GM21423 (cell line): Measurements from ENCODE around the gene MID1IP1.

Experiments used
- ATAC-seq: cut with Tn5 transposase; IDR thresholded peaks from one replicate; pipeline ENCODE4 v1.9.1; 2021; ENCODE audit warnings: mild to moderate bottlenecking, moderate library complexity; ENCODE audit not compliant: unreplicated experiment

Gene MID1IP1

DNA sequence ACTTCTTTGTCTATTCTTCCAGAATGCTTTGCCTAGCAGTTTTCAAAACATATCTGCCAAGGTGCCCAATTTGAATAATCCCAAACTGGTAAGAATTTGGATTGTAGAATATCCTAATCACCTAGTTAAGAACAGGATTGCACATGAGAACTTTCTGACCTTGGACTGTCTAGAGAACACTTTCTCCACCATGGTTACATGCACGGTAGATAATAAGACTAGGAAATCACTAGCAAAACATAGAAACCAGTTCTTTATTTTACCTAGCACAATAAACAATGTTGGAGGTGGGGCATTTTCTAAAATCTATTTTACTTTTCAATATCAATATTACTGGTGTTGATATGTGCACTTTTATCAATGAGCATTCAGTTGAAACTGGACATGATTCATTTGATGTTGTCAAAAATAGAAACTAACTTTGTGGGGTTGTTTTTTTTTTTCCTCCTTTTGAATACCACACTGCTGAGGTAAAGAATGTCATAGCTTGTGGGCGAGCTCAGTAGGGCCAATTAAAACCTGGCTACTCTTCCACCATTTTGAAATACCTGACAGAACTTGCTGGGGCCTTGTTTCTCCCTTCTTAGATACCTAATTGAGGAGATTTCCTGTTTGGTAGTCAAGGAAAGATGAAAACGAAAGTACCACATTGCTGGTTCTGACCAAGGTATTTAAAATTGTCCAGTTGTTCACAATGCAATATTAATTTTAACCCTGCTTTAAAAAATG is 10.4 kb downstream of the MID1IP1 start:
- ATAC-seq: no peak

DNA sequence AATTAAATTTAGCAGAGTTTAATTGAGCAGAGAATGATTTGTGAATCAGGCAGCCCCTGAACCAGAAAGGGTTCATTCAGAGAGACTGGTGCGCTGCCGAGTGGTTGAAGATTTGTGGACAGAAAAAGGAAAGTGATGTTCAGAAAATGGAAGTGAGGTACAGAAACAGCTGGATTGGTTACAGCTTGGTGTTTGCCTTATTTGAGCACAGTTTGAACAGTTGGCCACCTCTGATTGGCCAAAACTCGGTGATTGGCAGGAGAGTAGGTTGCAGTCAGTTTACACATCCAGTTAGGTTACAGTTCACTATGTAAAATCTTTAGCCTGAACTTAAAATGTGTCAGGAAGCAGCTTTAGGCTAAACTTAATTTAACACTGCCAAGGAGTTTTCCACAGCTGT is 14.9 kb downstream of the MID1IP1 start:
- ATAC-seq: no peak

DNA sequence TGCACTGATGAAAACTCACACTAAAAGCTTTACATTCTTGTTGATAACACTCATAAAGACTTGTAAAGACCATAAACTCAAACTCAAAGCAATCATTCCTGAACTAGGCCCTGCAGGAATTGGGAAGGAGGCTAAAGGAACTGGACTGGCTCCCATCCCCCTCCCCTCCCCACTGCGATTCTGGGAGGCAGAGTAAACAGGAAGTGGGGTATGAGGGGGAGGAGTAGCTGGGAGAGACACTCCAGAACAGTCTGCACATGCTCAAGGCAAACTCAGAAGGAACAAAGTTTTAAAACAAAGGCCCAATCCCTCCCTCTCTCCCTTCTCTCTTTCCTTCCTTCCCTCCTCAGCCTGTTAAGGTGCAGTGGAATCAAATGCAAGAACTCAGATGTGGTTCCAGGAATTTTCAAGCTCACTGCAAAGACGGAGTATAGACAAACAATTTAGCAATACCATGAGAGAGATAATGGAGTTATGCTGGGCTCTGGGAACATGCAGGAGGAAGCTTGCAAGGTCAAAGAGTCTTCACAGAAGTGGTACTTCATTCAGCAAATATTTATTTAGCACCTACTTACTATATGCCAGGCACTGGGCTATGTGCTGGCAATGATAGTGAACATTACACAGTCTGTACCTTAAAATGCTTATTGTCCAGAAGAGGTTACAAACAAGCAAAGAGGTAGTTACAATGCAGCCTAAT is 15.9 kb downstream of the MID1IP1 start:
- no peak for ATAC-seq

DNA sequence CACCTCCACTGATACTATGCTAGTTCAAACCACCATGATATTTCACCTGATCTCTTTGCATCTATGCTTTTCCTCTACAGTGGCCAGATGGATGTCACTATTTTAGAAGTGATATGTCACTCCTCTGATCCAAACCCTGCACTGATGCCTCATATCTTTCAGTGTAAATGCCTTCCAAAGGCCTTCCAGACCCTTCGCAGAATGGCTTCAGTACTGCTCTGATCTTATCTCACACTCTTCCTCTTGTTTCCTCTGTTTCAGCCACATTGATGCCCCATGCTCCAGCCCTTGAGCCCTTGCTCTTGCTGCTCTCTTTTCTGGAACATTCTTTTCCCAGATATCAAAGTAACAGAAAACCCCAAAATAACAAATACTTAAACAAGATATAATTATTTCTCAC is 17.9 kb downstream of the MID1IP1 start:
- ATAC-seq: no peak

DNA sequence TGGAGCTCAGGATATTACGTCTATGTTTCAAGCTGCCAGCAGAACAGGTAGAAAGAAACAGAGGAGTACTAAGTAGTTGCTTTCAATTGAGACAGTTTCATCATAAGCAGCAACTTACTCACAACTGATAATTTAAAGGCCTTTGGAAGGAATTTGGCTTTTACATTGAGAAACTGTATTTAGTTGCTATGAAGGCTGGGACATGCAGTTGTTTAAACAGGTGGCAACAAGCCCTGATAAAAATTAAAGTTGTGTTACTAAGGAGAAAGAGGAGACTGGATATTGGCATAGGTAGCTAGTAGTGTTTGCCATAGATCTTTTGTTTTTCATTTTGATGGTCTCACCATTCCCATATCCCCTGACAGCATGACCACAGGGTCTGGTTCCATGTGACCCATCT is 18.4 kb downstream of the MID1IP1 start:
- no peak for ATAC-seq

DNA sequence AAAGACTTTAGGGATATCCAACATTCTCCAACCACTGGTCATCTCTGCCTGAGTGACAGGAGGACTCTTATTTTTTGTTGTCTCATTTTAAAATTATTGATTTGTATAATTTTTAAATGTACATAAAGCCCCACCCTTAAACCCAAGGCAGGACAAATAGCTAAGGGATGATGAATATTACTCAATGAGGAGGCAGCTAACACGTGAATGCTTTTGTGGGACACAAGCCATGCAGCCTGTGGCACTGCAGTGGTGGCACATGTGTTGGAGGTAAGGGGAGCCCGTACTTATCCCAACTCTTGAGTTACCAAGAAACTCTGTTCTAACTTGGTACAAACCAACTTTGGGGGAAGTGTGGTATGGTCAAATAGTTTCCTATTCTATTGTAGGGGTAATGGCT is 19.5 kb downstream of the MID1IP1 start:
- ATAC-seq: no peak

DNA sequence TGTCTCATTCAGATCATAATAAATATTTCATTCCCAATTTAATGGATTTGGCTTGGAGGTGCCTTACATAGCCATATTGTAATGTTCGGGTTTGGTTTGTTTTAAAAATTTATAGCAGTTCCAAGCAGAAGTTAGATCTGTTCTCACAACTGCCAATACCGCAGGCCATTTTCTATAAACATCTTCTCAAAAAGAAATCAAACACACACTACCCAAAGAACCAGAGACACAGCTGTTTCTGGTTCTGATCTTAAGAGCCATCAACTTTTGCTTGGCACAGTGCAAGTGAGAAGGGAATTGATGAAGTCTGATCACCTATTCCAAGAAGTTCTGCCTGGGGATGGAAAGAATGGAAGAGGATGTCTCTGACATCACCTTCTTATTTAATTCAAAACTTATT is 22.9 kb downstream of the MID1IP1 start:
- no peak for ATAC-seq

DNA sequence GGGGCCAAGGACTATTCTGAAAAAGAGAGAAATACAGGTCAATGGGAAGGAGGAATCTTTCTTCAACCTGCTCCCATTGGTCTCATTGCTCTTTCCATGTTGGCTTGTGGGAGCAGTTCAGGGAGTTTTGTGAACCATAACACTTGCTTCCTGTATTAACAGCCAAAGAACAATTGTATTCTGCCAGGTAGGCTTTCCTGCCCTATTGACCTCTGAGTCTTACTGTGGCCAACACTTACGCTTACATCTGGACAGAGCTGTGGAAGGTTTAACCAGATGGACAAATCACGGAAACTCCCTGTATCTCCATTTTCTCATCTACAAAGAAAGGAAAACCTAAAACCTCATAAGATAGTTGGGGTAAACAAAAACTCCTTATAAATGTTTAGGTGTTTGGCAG is 30.7 kb downstream of the MID1IP1 start:
- ATAC-seq: no peak

DNA sequence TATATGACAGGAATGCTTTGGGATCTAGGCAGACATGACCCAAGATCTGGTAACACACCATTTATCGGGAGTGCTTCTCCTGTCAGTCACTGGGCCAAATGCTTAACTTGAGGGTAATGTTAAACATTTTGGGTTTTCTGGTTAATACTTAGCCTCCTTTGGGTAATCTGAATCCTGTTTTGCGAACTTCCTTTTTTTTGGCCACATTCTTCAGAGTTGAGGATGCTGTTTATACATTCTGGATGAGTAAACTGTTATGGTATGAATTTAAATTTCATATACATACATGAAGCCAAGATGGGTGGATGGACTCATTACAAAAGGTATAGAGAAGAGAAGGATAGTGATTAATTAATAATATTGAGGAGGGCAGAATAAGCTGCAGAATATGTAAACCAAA is 36.1 kb downstream of the MID1IP1 start:
- ATAC-seq: no peak

DNA sequence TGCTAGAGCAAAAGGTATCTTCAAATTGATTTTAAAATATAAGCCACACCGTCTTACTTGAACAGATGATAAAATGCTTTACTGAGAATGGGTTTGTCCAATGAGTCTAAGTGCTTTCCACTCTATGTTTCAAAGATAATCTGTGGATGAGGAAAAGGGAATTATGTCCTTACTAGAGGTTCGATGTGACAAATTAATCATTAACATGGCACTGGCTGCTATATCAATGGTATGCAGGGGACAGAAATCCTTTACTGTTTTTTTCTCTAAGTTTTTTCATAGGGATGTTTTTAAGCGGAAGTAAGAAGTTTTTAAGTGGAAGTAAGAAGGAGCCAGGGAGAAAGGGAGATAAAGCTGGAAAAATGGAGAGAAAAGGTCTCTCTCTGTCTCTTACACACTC is 38.0 kb downstream of the MID1IP1 start:
- ATAC-seq: no peak

DNA sequence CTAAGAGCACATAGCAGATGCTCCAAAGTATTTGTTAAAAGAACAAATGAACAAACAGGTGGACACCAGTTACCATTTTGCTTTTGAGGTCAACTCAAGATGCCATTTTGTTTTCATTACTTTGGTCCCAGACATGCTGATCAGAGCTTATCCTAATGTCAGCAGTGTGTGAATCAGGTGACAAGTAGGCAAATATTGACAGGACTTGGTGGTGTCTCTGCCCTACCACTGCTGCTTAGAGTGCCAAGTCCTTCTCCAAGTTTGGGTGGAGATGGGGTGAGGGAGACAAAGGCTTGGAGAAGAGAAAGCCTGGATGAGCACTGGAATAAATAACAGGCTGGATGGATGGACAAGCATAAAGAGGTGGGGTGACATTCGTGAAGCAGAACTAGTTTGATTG is 38.7 kb downstream of the MID1IP1 start:
- ATAC-seq: no peak

DNA sequence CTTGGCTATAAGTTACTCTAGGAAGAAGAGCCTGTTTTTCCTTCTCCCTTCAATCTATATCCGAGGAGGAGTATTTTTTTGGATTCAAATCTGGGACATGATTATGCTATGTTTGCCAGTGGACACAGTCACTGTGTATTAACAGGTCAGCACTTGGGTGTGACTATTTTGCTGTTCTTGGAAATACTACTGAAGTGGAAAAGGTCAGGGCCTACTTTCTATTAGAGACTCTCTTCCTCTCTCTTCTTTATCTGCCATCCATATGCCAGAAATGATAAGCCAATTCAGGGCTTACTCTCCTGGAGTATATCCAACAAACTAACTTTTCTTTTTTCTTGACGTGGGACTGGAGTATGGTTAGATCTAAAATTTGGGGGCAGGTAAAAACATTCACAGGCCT is 40.5 kb downstream of the MID1IP1 start:
- no peak for ATAC-seq

DNA sequence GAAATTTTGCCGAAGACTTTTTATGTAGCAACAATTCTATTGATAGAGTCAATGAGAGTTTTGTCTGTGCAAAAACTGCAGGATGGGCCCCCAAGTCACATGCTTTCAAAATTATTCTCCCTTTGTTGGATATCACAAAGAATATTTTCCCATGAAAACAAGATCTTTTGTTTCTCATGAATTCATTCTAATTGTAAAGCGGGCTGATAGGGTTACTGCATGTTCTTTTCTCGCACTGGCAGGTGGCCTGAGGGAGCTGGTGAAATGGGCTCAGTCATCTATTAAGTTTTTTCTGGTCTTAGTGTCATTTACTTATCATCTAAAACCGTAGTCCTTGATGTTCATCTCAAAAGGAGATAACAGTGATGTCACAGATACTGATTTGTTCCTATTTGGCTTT is 44.2 kb downstream of the MID1IP1 start:
- ATAC-seq: no peak

DNA sequence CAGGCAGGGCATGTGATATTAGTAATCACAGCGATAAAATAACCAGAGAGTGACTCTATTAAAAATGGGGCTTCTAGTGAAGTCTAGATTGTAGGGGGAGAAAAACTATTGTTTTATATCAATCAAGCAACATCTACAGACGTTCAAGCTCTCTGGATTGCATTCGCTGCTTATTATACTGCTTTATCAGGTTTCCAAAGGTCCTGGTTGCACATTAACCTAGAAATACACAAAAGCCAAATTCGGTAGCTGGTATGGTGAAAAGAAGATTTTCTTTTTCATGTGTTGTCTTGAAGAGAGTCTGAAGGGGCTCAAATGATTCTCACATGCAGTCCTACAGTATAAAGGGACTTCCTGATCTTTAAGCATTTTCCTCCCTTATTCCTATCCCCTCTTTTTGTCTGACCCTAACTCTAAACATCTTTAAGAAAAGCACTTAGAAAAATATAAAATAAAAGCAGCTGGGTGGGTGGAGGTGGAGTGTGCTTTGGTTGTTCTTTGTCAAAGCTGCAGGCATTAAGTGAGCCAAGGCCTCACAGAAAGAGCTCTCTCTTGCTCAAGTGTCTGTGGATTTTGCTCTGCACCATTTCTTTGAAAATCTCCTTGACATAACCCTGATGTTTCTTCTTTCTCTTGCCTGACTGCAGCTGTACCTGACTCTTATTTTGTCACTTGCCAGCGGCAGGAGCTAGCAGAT is 46.1 kb downstream of the MID1IP1 start:
- no peak for ATAC-seq

DNA sequence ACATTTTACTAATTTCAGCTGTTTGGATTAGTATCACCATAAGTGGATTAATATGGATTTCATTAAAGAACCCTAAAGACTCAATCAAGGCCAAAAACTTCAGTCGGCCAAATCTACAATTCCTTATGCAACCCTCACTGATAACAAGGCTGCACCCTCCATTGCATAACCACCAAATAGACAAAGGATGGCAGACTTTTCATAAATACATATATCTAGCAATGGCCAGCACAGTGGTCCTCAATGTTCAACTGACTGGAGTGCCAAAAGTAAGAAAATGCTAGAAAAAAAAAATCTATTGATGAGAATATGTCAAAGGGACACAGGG is 46.6 kb downstream of the MID1IP1 start:
- no peak for ATAC-seq

DNA sequence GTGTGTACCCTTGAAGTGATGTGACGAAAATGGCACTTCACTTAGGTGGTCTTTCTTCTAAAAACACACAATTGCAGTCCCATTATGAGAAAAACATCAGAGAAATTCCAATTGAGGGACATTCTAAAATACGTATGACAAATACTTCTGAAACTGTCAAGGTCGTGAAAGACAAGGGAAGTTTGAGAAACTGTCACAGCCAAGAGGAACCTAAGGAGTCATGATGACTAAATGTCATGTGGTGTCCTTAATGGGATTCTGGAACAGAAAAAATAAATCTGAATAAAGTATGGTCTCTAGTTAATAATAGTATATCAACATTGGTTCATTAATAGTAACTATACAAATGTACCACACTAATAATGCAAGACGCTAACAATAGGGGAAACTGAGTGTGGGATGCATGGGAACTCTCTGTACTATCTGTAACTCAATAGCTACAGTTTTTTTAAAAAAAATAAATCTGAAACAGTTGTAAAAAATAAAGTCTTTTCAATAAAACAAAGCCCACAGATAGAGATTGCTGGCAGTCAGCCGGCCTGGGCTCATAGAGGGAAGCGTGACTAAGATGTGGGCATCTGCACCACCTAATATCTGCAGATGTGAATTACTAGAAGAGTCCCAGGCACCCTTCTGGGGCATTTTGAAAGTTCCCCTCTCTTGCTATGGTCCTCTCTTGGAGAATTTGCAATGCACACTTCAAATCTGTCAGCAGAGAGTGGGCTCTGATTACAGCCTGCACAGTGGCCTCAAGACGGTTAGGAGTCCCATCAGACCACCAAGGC is 47.6 kb downstream of the MID1IP1 start:
- no peak for ATAC-seq

DNA sequence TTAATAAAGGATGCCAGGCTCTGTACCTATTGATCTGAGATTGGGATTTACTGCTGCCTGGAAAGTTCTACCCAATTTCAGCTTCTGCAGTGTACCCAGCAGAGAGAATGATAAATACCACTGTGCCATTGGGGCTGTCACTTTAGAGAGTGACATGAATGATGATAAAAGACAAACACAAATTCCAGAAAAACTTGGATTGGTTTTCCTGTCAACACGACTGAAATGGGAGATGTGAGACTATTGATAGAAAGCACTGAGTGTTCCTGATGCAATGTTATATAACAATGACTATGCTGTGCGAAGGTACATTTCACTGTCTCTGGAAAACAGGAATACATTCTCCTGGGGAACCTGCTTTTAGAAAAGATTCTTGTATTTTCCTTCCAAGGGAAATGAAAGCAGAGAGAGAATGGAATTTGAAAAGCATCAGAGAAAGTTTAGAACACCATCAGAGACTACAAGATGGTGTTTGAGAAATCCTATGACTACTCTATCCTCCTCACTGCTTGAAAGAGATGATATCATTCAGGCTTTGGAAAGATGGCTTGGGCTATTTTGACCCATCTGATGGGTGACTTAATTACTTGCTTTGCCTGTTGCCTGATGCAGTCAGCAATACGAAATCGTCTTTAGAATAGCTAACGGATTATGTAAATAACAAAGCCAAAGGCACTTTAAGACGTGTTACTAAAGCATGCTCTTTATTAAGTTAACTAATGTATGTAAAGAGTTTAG is 49.7 kb downstream of the MID1IP1 start:
- no peak for ATAC-seq

DNA sequence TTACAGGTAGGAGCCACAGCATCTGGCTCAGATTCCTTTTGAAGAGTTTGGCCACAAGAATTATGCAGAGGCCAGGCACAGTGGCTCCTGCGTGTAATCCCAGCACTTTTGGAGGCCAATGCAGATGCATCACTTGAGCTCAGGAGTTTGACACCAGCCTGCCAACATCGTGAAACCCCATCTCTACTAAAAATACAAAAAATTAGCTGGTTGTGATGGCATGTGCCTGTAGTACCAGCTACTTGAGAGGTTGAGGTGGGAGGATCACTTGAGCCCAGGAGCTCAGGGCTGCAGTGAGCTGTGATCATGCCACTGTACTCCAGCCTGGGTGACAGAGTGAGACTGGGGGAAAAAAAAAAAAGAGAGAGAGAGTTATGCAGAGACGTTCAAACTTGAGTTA is 53.0 kb downstream of the MID1IP1 start:
- no peak for ATAC-seq
